ENCODE data around the gene VCP.

The VCP gene

GRCh38 chr9:35096035-35096849 lies 23.8 kb upstream of the VCP start, which contains the start of gene PIGO:
PIGO (minus strand) TSS chr9:35096591; CDS start chr9:35095565, 1,026 bp downstream.
- DNase-seq: peak; percentile 94
- H3K4me3 ChIP-seq (ENCODE audit: low read length): peak within 1 kb of the TSS; percentile 83
- H2AK5ac ChIP-seq (ENCODE audit: low read length): peak within 1 kb of the TSS; percentile 58
- peak within 1 kb of the TSS; percentile 94 for H3K9ac ChIP-seq (ENCODE audit: low read length)
- H3K79me1 ChIP-seq (ENCODE audit: low read length): peaks cover 5% of the 10 kb centered on the region
- H2BK5ac ChIP-seq (ENCODE audit: low read length): peak within 1 kb of the TSS; percentile 68
- peak within 1 kb of the TSS; percentile 51 for H3K4me2 ChIP-seq (ENCODE audit: low read length)
- no peak within 1 kb of the TSS for H2BK120ac ChIP-seq (ENCODE audit: low read depth, low read length)
- no peaks in the 10 kb centered on the region for H3K27me3 ChIP-seq (ENCODE audit: insufficient read depth, low read length, poor library complexity)
- H2BK15ac ChIP-seq (replicated peaks; ENCODE audit: low read depth): no peak within 1 kb of the TSS
- H3K18ac ChIP-seq (ENCODE audit: low read length): peak within 1 kb of the TSS; percentile 51
- WGBS (ENCODE audit: extremely low coverage, insufficient coverage, low lambda C conversion rate): no CpG with 5 or more reads among the region's 53 CpGs
- peak within 1 kb of the TSS; percentile 74 for H3K4ac ChIP-seq (ENCODE audit: low read depth, low read length)
- H3K56ac ChIP-seq (ENCODE audit: low read length): peak within 1 kb of the TSS; percentile 97
- peak within 1 kb of the TSS; percentile 89 for H3K27ac ChIP-seq (ENCODE audit: low read depth, low read length)
- no peak within 1 kb of the TSS for H3K23ac ChIP-seq (ENCODE audit: low read length)
- H3K4me1 ChIP-seq (ENCODE audit: control insufficient read depth, low read depth, low read length): peaks cover 2% of the 10 kb centered on the region
- H4K8ac ChIP-seq (ENCODE audit: low read depth, low read length): no peak within 1 kb of the TSS
- no peaks in the 10 kb centered on the region for H3K79me2 ChIP-seq (ENCODE audit: control insufficient read depth, insufficient read depth, low read length)
- peak within 1 kb of the TSS; percentile 71 for H4K5ac ChIP-seq (ENCODE audit: low read length)
- no peaks in the 10 kb centered on the region for H3K36me3 ChIP-seq (ENCODE audit: control insufficient read depth, insufficient read depth, low read length)

GRCh38 chr9:35091536-35091935 lies 19.1 kb upstream of the VCP start:
- peaks cover 5% of the 10 kb centered on the region for H3K79me1 ChIP-seq (ENCODE audit: low read length)
- no peak overlapping the region for H4K5ac ChIP-seq (ENCODE audit: low read length)
- peaks cover 2% of the 10 kb centered on the region for H3K4me1 ChIP-seq (ENCODE audit: control insufficient read depth, low read depth, low read length)
- H3K4me2 ChIP-seq (ENCODE audit: low read length): no peak overlapping the region
- no CpG with 5 or more reads among the region's 17 CpGs for WGBS (ENCODE audit: extremely low coverage, insufficient coverage, low lambda C conversion rate)
- no peaks in the 10 kb centered on the region for H3K79me2 ChIP-seq (ENCODE audit: control insufficient read depth, insufficient read depth, low read length)
- H2BK15ac ChIP-seq (replicated peaks; ENCODE audit: low read depth): no peak overlapping the region
- no peak overlapping the region for H3K56ac ChIP-seq (ENCODE audit: low read length)
- H3K4me3 ChIP-seq (ENCODE audit: low read length): no peak overlapping the region
- H4K8ac ChIP-seq (ENCODE audit: low read depth, low read length): no peak overlapping the region
- no peak overlapping the region for H2AK5ac ChIP-seq (ENCODE audit: low read length)
- no peak overlapping the region for H3K23ac ChIP-seq (ENCODE audit: low read length)
- H2BK120ac ChIP-seq (ENCODE audit: low read depth, low read length): no peak overlapping the region
- H3K27ac ChIP-seq (ENCODE audit: low read depth, low read length): no peak overlapping the region
- no peak for DNase-seq
- H2BK5ac ChIP-seq (ENCODE audit: low read length): no peak overlapping the region
- no peak overlapping the region for H3K4ac ChIP-seq (ENCODE audit: low read depth, low read length)
- H3K36me3 ChIP-seq (ENCODE audit: control insufficient read depth, insufficient read depth, low read length): peaks cover 6% of the 10 kb centered on the region
- no peak overlapping the region for H3K9ac ChIP-seq (ENCODE audit: low read length)
- H3K27me3 ChIP-seq (ENCODE audit: insufficient read depth, low read length, poor library complexity): no peaks in the 10 kb centered on the region
- H3K18ac ChIP-seq (ENCODE audit: low read length): no peak overlapping the region

- H2BK5ac ChIP-seq (ENCODE audit: low read length): no peak overlapping the region
- H3K27ac ChIP-seq (ENCODE audit: low read depth, low read length): no peak overlapping the region
- no CpG with 5 or more reads among the region's 2 CpGs for whole genome bisulfite sequencing (ENCODE audit: extremely low coverage, insufficient coverage, low lambda C conversion rate)
- H3K9ac ChIP-seq (ENCODE audit: low read length): no peak overlapping the region
- peaks cover 6% of the 10 kb centered on the region for H3K36me3 ChIP-seq (ENCODE audit: control insufficient read depth, insufficient read depth, low read length)
- no peak overlapping the region for H2BK120ac ChIP-seq (ENCODE audit: low read depth, low read length)
- H3K56ac ChIP-seq (ENCODE audit: low read length): no peak overlapping the region
- DNase-seq: no peak
- no peaks in the 10 kb centered on the region for H3K79me1 ChIP-seq (ENCODE audit: low read length)
- H3K4me3 ChIP-seq (ENCODE audit: low read length): no peak overlapping the region
- no peak overlapping the region for H3K4me2 ChIP-seq (ENCODE audit: low read length)
- no peak overlapping the region for H3K18ac ChIP-seq (ENCODE audit: low read length)
- H2BK15ac ChIP-seq (replicated peaks; ENCODE audit: low read depth): no peak overlapping the region
- H3K23ac ChIP-seq (ENCODE audit: low read length): no peak overlapping the region
- H3K4ac ChIP-seq (ENCODE audit: low read depth, low read length): no peak overlapping the region
- no peaks in the 10 kb centered on the region for H3K79me2 ChIP-seq (ENCODE audit: control insufficient read depth, insufficient read depth, low read length)
- no peak overlapping the region for H4K5ac ChIP-seq (ENCODE audit: low read length)
- no peaks in the 10 kb centered on the region for H3K27me3 ChIP-seq (ENCODE audit: insufficient read depth, low read length, poor library complexity)
- H2AK5ac ChIP-seq (ENCODE audit: low read length): no peak overlapping the region
- no peaks in the 10 kb centered on the region for H3K4me1 ChIP-seq (ENCODE audit: control insufficient read depth, low read depth, low read length)
- H4K8ac ChIP-seq (ENCODE audit: low read depth, low read length): no peak overlapping the region
These were observed 17.0 kb upstream of the VCP start for GRCh38 chr9:35089434-35089833.

- H3K4me1 ChIP-seq (ENCODE audit: control insufficient read depth, low read depth, low read length): no peaks in the 10 kb centered on the region
- H3K4me2 ChIP-seq (ENCODE audit: low read length): no peak overlapping the region
- H2BK15ac ChIP-seq (replicated peaks; ENCODE audit: low read depth): no peak overlapping the region
- H3K79me1 ChIP-seq (ENCODE audit: low read length): no peaks in the 10 kb centered on the region
- H3K18ac ChIP-seq (ENCODE audit: low read length): no peak overlapping the region
- H2AK5ac ChIP-seq (ENCODE audit: low read length): no peak overlapping the region
- H2BK120ac ChIP-seq (ENCODE audit: low read depth, low read length): no peak overlapping the region
- H3K4ac ChIP-seq (ENCODE audit: low read depth, low read length): no peak overlapping the region
- no CpG with 5 or more reads among the region's 2 CpGs for WGBS (ENCODE audit: extremely low coverage, insufficient coverage, low lambda C conversion rate)
- H3K9ac ChIP-seq (ENCODE audit: low read length): no peak overlapping the region
- H3K56ac ChIP-seq (ENCODE audit: low read length): no peak overlapping the region
- H3K23ac ChIP-seq (ENCODE audit: low read length): no peak overlapping the region
- H3K27me3 ChIP-seq (ENCODE audit: insufficient read depth, low read length, poor library complexity): no peaks in the 10 kb centered on the region
- no peak overlapping the region for H2BK5ac ChIP-seq (ENCODE audit: low read length)
- H3K27ac ChIP-seq (ENCODE audit: low read depth, low read length): no peak overlapping the region
- H3K79me2 ChIP-seq (ENCODE audit: control insufficient read depth, insufficient read depth, low read length): no peaks in the 10 kb centered on the region
- no peak overlapping the region for H4K8ac ChIP-seq (ENCODE audit: low read depth, low read length)
- H3K36me3 ChIP-seq (ENCODE audit: control insufficient read depth, insufficient read depth, low read length): peaks cover 5% of the 10 kb centered on the region
- no peak overlapping the region for H4K5ac ChIP-seq (ENCODE audit: low read length)
- no peak overlapping the region for H3K4me3 ChIP-seq (ENCODE audit: low read length)
- no peak for DNase-seq
These were observed 12.7 kb upstream of the VCP start for GRCh38 chr9:35085078-35085477.

- Histone ChIP-seq H3K36me3 (ENCODE audit: control insufficient read depth, insufficient read depth, low read length) (peaks cover 9% of the 10 kb centered on the region), H4K5ac (ENCODE audit: low read length) (no peak within 1 kb of the TSS), H2BK5ac (ENCODE audit: low read length) (peak within 1 kb of the TSS; percentile 93), H3K4me2 (ENCODE audit: low read length) (peak within 1 kb of the TSS; percentile 80), H3K79me1 (ENCODE audit: low read length) (peaks cover 17% of the 10 kb centered on the region), H3K4ac (ENCODE audit: low read depth, low read length) (peak within 1 kb of the TSS; percentile 5), H3K56ac (ENCODE audit: low read length) (peak within 1 kb of the TSS; percentile 98), H3K27me3 (ENCODE audit: insufficient read depth, low read length, poor library complexity) (no peaks in the 10 kb centered on the region), H3K4me1 (ENCODE audit: control insufficient read depth, low read depth, low read length) (peaks cover 5% of the 10 kb centered on the region), H2BK120ac (ENCODE audit: low read depth, low read length) (no peak within 1 kb of the TSS), H3K4me3 (ENCODE audit: low read length) (peak within 1 kb of the TSS; percentile 62), H3K27ac (ENCODE audit: low read depth, low read length) (peak within 1 kb of the TSS; percentile 80), H4K8ac (ENCODE audit: low read depth, low read length) (no peak within 1 kb of the TSS), H3K79me2 (ENCODE audit: control insufficient read depth, insufficient read depth, low read length) (peaks cover 25% of the 10 kb centered on the region), H2BK15ac (replicated peaks; ENCODE audit: low read depth) (no peak within 1 kb of the TSS), H3K9ac (ENCODE audit: low read length) (peak within 1 kb of the TSS; percentile 89), H2AK5ac (ENCODE audit: low read length) (no peak within 1 kb of the TSS), H3K23ac (ENCODE audit: low read length) (no peak within 1 kb of the TSS), H3K18ac (ENCODE audit: low read length) (peak within 1 kb of the TSS; percentile 43)
- DNase-seq: peak; percentile 97
- no CpG with 5 or more reads among the region's 67 CpGs for WGBS (ENCODE audit: extremely low coverage, insufficient coverage, low lambda C conversion rate)
These were observed 7.3 kb upstream of the VCP start, which contains the start of gene FANCG for GRCh38 chr9:35079426-35080341. FANCG (minus strand) TSS chr9:35079942; CDS start chr9:35079524, 418 bp downstream.

All from mesendoderm (in vitro differentiated cells).